NCI-H1048 (cell line): Measurements from ENCODE around the gene PDZK1.
"Not testable (repeated sequence)": the region's sequence is repeated elsewhere in the genome, so short reads cannot be mapped to it uniquely, and the experiment has no call there.

Experiments used
- DNase-seq: peaks from one replicate; lab custom pipeline; 2025; lab: John Stamatoyannopoulos, UW

Gene PDZK1

GRCh38 chr1:145656245-145656943 is 50.8 kb downstream of the PDZK1 start:
- not testable (repeated sequence) for DNase-seq

DNA sequence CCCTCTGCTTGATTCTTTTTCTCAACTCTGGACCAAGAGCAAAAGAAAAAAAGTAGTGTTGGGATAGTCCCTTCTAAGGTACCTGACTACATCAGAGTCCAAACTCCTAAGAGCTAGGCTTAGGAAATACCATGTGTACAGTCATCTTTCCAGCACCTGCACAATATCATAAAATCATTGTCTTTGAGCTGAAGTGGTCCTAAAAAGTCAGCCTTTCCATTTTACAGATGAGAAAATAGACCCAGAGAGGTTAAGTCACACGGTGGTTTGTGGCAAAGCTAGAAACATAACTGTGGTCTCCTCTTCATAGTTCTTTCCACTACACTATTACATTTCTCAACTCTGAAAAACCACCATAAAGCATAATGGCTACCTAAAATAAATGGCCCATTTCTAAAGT is 63.2 kb downstream of the PDZK1 start:
- DNase-seq: not testable (repeated sequence)

DNA sequence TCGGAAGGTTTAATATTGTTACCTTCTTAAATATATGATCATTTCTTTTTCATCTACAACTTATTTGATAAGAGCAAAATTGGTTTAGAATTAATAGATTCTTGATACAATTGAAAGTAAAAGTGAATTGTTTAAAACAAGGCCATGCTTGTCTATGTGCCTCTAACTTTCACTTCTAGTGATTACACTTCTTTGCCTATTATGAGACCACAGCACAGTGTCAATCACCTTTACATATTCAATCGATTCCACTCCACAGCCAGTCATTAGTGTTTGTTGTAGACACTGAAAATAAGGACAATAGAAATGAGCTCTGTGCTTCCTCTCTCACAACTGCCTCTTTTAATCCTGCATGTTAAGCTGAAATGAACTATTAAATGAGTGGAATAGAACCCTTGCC is 65.3 kb downstream of the PDZK1 start:
- DNase-seq: not testable (repeated sequence)

DNA sequence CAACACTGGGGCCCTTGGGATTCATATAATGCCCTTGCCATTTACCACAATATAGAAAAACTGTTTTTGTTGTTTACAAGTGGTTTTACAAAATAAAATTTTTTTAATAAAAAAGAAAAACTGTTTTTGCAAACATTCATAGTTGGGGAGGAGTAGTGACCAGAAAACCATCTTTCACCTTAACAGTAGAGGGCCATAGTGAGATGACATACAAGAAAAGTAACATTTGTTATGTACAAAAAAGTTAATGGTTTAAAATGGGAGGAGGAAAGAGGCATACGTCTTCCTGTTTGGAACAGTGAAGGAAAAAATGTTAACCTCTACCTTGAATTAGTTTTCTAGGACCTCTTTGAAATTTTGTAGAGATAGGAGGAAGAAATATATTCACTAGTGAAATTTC is 70.9 kb downstream of the PDZK1 start:
- not testable (repeated sequence) for DNase-seq

DNA sequence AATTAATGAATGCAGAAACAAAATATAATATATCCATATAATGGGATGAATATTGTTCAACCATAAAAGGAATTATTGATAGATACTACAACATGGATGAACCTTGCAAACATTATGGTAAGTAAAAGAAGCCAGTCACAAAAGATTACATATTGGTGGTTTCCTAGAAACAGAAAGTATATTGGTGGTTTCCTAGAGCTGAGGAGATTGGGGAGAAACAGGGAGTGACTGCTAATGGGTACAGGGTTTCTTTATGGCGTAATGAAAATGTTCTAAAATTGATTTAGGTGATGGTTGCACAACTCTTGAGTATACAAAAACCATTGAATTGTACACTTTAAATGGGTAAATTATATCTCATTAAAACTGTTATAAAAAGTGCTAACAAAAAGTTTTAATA is 85.0 kb downstream of the PDZK1 start:
- DNase-seq: not testable (repeated sequence)
